Measurements from ENCODE around the gene MYOF.
A peak's percentile ranks its signal among the peaks of the same experiment; 100 is the strongest.

The MYOF gene

GRCh38 chr10:93482145-93482834, at the start of gene MYOF:
Gene MYOF (minus strand): TSS chr10:93482334. CDS start chr10:93482194, 140 bp downstream.
- DNase-seq (ENCODE audit: extremely low spot score, insufficient read length, low read depth) (peak; percentile 58), FAIRE-seq (peak; percentile 57)

- no peak for FAIRE-seq
- no peak for DNase-seq (ENCODE audit: extremely low spot score, insufficient read length, low read depth)
Observed at GRCh38 chr10:93518531-93518930, 36.4 kb upstream of the MYOF start.

- FAIRE-seq (no peak), DNase-seq (ENCODE audit: extremely low spot score, insufficient read length, low read depth) (no peak)
Observed at GRCh38 chr10:93516006-93516380, 33.9 kb upstream of the MYOF start.

GRCh38 chr10:93515071-93516005, 33.2 kb upstream of the MYOF start:
- FAIRE-seq = no peak
- no peak for DNase-seq (ENCODE audit: extremely low spot score, insufficient read length, low read depth)

- no peak for FAIRE-seq
Observed at GRCh38 chr10:93514521-93514920, 32.4 kb upstream of the MYOF start.

GRCh38 chr10:93513091-93513490, 31.0 kb upstream of the MYOF start:
- FAIRE-seq (no peak), DNase-seq (ENCODE audit: extremely low spot score, insufficient read length, low read depth) (no peak)

More at GRCh38 chr10:93514521-93514920, 32.4 kb upstream of the MYOF start:
- no peak for DNase-seq (ENCODE audit: extremely low spot score, insufficient read length, low read depth)

GRCh38 chr10:93512565-93512964, 30.4 kb upstream of the MYOF start:
- FAIRE-seq (no peak), DNase-seq (ENCODE audit: extremely low spot score, insufficient read length, low read depth) (no peak)

GRCh38 chr10:93509816-93510215, 27.7 kb upstream of the MYOF start:
- FAIRE-seq (no peak), DNase-seq (ENCODE audit: extremely low spot score, insufficient read length, low read depth) (no peak)

GRCh38 chr10:93505075-93505474, 22.9 kb upstream of the MYOF start:
- DNase-seq (ENCODE audit: extremely low spot score, insufficient read length, low read depth) = no peak
- no peak for FAIRE-seq

- DNase-seq (ENCODE audit: extremely low spot score, insufficient read length, low read depth) = no peak
- FAIRE-seq = peak; percentile 46
Observed at GRCh38 chr10:93503075-93503474, 20.9 kb upstream of the MYOF start.

- no peak for FAIRE-seq
Observed at GRCh38 chr10:93501650-93502049, 19.5 kb upstream of the MYOF start.

GRCh38 chr10:93498166-93498565, 16.0 kb upstream of the MYOF start:
- FAIRE-seq (peak; percentile 68), DNase-seq (ENCODE audit: extremely low spot score, insufficient read length, low read depth) (no peak)

More at GRCh38 chr10:93501650-93502049, 19.5 kb upstream of the MYOF start:
- no peak for DNase-seq (ENCODE audit: extremely low spot score, insufficient read length, low read depth)

- DNase-seq (ENCODE audit: extremely low spot score, insufficient read length, low read depth) (peak; percentile 90), FAIRE-seq (peak; percentile 91)
Observed at GRCh38 chr10:93496322-93497041, 14.3 kb upstream of the MYOF start, which contains the start of gene CEP55. Gene CEP55 (plus strand): TSS chr10:93496612. CDS start chr10:93500052, 3,440 bp downstream.

- DNase-seq (ENCODE audit: extremely low spot score, insufficient read length, low read depth) (no peak), FAIRE-seq (peak; percentile 71)
Observed at GRCh38 chr10:93495654-93496321, 13.7 kb upstream of the MYOF start.

- DNase-seq (ENCODE audit: extremely low spot score, insufficient read length, low read depth) (no peak), FAIRE-seq (no peak)
Observed at GRCh38 chr10:93494494-93494893, 12.4 kb upstream of the MYOF start.

GRCh38 chr10:93493162-93493561, 11.0 kb upstream of the MYOF start:
- FAIRE-seq = no peak
- DNase-seq (ENCODE audit: extremely low spot score, insufficient read length, low read depth) = no peak

GRCh38 chr10:93491602-93492121, 9.5 kb upstream of the MYOF start:
- DNase-seq (ENCODE audit: extremely low spot score, insufficient read length, low read depth) (no peak), FAIRE-seq (no peak)

GRCh38 chr10:93488956-93489528, 6.9 kb upstream of the MYOF start:
- DNase-seq (ENCODE audit: extremely low spot score, insufficient read length, low read depth) = no peak
- FAIRE-seq = no peak

GRCh38 chr10:93485690-93486089, 3.6 kb upstream of the MYOF start:
- FAIRE-seq (no peak), DNase-seq (ENCODE audit: extremely low spot score, insufficient read length, low read depth) (no peak)
